Measurements from ENCODE around the gene RNF207. TPM values are rescaled to one million over a fixed set of nuclear protein-coding genes. Genes with fewer than 3 reads are reported as not detected.

Gene RNF207
- total RNA-seq, 2 donors from 2014 or later: 25.2 to 52.4 TPM

- no peak for ATAC-seq
- Histone ChIP-seq H3K9me3 (no peaks in the 10 kb centered on the region), H3K27ac (no peak overlapping the region), H3K4me1 (peaks cover 6% of the 10 kb centered on the region), H3K4me3 (no peak overlapping the region), H3K27me3 (no peaks in the 10 kb centered on the region), H3K36me3 (replicated peaks in 1 of 2; ENCODE audit: insufficient read depth in 1 of 2, low read depth in 2 of 2) (no peaks in the 10 kb centered on the region)
- TF ChIP-seq CTCF (IDR thresholded peaks at IDR 0.05): no peak
- no peak for TF ChIP-seq POLR2A (IDR thresholded peaks at IDR 0.05)
- intact Hi-C loops (cut with DNase I): no loop called here
- no peak for DNase-seq
- WGBS, 2 donors: 84% methylated on average over 4 of the region's 4 CpGs; no CpG with 5 or more reads in 1 of the 2 donors
These were observed 46.4 kb downstream of the RNF207 start for GRCh38 chr1:6252374-6252710.

- Histone ChIP-seq H3K27ac (no peak overlapping the region), H3K36me3 (replicated peaks in 1 of 2; ENCODE audit: insufficient read depth in 1 of 2, low read depth in 2 of 2) (no peaks in the 10 kb centered on the region), H3K27me3 (no peaks in the 10 kb centered on the region), H3K9me3 (no peaks in the 10 kb centered on the region), H3K4me1 (peaks cover 6% of the 10 kb centered on the region), H3K4me3 (no peak overlapping the region)
- TF ChIP-seq POLR2A (IDR thresholded peaks at IDR 0.05) (no peak), CTCF (IDR thresholded peaks at IDR 0.05) (no peak)
- intact Hi-C loops (cut with DNase I): no loop called here
- 53 to 77% methylated on average over 2 to 9 of the region's 9 CpGs for WGBS, 2 donors
- DNase-seq: no peak
- ATAC-seq: no peak
These were observed 47.5 kb downstream of the RNF207 start for GRCh38 chr1:6253380-6253779.

- DNase-seq (no peak), ATAC-seq (no peak)
- 68 to 84% methylated on average over 10 to 13 of the region's 16 CpGs for WGBS, 2 donors
- Histone ChIP-seq H3K4me3 (no peak overlapping the region), H3K4me1 (peaks cover 3% of the 10 kb centered on the region), H3K27me3 (no peaks in the 10 kb centered on the region), H3K9me3 (no peaks in the 10 kb centered on the region), H3K36me3 (replicated peaks in 1 of 2; ENCODE audit: insufficient read depth in 1 of 2, low read depth in 2 of 2) (no peaks in the 10 kb centered on the region), H3K27ac (no peak overlapping the region)
- no peak for TF ChIP-seq POLR2A (IDR thresholded peaks at IDR 0.05)
- TF ChIP-seq CTCF (IDR thresholded peaks at IDR 0.05): no peak
- intact Hi-C loops (cut with DNase I): no loop called here
These were observed 48.8 kb downstream of the RNF207 start for GRCh38 chr1:6254691-6255090.

GRCh38 chr1:6256645-6257044, 50.7 kb downstream of the RNF207 start:
- H3K4me1 ChIP-seq: peaks cover 18% of the 10 kb centered on the region
- intact Hi-C loops (cut with DNase I): no loop called here
- TF ChIP-seq CTCF (IDR thresholded peaks at IDR 0.05): no peak
- TF ChIP-seq POLR2A (IDR thresholded peaks at IDR 0.05): no peak
- ATAC-seq (no peak), DNase-seq (no peak)
- no peak overlapping the region for H3K27ac ChIP-seq
- no peaks in the 10 kb centered on the region for H3K36me3 ChIP-seq (replicated peaks in 1 of 2; ENCODE audit: insufficient read depth in 1 of 2, low read depth in 2 of 2)
- no peak overlapping the region for H3K4me3 ChIP-seq
- H3K9me3 ChIP-seq: no peaks in the 10 kb centered on the region
- H3K27me3 ChIP-seq: peaks cover 0 to 4% of the 10 kb centered on the region in 2 donors
- WGBS, 2 donors: 77 to 81% methylated on average over 13 of the region's 13 CpGs

GRCh38 chr1:6257541-6258069, 51.7 kb downstream of the RNF207 start:
- no peak overlapping the region for H3K27ac ChIP-seq
- H3K4me3 ChIP-seq: no peak overlapping the region
- intact Hi-C loops (cut with DNase I): no loop called here
- DNase-seq: no peak
- TF ChIP-seq POLR2A (IDR thresholded peaks at IDR 0.05): no peak
- WGBS, 2 donors: 77 to 90% methylated on average over 3 to 8 of the region's 8 CpGs
- peaks cover 0 to 4% of the 10 kb centered on the region in 2 donors for H3K27me3 ChIP-seq
- H3K36me3 ChIP-seq (replicated peaks in 1 of 2; ENCODE audit: insufficient read depth in 1 of 2, low read depth in 2 of 2): no peaks in the 10 kb centered on the region
- H3K9me3 ChIP-seq: no peaks in the 10 kb centered on the region
- no peak for ATAC-seq
- peaks cover 18% of the 10 kb centered on the region for H3K4me1 ChIP-seq
